GM21360 (cell line): ENCODE results near the gene SPATS2L.

Experiments
- ATAC-seq: cut with Tn5 transposase; IDR thresholded peaks from one replicate; pipeline ENCODE4 v1.9.1; 2021; ENCODE audit warnings: mild to moderate bottlenecking, moderate library complexity; ENCODE audit not compliant: unreplicated experiment

Gene SPATS2L, protein sequence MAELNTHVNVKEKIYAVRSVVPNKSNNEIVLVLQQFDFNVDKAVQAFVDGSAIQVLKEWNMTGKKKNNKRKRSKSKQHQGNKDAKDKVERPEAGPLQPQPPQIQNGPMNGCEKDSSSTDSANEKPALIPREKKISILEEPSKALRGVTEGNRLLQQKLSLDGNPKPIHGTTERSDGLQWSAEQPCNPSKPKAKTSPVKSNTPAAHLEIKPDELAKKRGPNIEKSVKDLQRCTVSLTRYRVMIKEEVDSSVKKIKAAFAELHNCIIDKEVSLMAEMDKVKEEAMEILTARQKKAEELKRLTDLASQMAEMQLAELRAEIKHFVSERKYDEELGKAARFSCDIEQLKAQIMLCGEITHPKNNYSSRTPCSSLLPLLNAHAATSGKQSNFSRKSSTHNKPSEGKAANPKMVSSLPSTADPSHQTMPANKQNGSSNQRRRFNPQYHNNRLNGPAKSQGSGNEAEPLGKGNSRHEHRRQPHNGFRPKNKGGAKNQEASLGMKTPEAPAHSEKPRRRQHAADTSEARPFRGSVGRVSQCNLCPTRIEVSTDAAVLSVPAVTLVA

DNA sequence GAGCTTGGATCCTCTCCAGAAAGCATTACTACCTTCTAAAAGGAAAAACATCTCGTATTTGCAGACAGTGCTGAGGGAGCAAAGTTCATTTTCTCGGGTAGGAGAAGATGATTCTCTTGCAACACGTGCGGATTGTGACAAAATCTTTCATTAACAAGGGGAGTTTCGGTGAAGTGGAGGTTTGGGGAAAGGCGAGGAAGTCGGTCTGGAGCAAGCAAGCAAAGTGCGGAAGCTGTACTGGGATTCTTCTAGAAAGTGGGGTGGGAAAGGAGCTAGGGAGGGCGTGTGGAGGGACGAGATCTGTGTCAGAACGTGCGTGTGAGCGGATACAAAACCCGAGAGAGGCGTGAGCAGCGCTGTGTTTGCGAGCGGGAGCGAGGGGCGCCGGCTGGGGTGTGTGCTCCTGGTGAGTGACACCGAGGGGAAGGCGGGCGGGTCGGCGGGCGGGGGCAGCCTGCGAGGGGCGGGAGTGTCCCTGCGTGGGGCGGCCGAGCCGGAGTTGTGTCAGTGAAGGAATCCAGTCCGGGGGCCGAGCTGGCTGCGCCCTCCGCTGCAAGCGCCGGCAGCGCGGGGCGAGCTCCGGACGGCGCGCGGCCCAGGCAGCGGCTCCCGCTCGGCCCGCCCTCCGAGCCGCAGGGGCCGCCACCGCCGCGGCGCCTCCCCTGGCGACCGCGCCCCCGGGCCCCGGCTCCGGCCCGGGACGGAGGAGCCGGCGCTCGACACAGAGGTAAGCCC is at the start of gene SPATS2L:
TSS of gene SPATS2L (plus strand) at position 498 of the 735 bp plus-strand sequence. CDS start 82,552 bp downstream, outside the sequence.
- ATAC-seq: peak; percentile 56

DNA sequence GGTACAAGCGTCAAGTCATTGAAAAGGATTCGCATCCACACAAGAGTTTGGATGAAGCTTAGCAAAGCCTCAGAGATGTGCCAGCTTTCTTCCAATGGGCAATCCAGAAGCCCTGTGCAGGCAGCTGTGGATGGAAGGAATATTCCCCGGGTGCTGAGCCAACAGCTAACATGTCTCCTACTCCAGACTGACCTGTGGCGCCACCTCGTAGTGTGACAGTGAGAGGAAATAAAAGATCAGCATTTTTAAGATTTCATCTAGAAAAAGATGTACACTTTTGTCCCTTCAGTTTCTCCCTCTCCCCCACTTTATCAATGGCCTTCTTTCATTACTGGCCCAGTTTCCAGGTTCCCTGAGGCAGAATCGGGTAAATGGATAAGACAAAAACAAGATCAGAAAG is 48.9 kb upstream of the SPATS2L start:
- ATAC-seq: no peak

DNA sequence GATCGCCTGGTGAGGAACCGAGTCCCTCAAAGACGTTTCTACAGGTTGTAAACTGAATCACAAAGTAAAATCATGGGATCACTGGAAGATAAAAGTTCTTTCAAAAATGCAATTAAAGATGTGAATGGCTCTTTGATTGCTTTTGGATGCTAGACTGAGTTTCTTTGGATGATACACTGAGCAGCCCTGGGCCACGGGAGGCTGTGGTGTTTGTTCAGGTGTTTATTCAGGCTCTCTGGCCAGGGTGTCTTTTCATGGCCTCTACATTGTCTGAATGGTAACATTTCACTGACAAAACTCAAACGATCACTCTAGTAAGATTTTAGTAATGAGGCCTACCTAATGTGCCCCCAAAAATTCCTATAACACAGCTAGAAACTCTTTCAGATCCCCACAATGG is 48.4 kb upstream of the SPATS2L start:
- ATAC-seq: no peak

DNA sequence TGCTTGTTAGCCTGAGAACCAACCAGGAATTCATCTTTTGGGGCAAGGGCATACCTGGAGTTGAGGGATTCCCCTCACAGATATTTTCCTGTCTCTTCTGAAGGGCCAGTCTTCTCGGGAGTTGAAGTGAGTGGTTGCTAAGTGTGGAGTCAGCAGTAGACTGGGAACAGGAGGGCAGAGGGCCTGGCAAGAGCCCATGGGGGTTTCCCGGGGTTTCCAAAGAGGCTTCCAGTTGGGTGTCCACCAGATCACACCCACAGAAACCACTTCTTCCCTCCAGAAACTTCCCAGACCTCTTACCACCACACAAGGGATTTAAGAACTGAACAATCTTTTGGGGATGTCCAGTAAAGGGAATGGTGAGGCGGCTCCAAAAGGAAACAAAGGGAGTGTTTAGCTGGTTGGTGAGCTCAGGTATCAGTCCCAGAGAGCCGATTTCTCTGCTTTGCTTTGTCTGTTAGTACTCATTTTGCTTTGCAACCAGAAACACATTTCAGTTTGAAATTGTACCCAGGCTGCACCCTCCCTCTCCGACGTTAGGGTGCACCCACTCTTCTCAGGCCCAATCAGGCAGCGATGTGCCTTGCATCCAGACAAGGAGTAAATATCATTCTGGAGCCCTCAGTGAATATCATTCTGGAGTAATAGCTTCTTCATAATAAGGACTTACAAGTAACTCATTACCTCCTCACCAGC is 47.5 kb upstream of the SPATS2L start:
- ATAC-seq: no peak

DNA sequence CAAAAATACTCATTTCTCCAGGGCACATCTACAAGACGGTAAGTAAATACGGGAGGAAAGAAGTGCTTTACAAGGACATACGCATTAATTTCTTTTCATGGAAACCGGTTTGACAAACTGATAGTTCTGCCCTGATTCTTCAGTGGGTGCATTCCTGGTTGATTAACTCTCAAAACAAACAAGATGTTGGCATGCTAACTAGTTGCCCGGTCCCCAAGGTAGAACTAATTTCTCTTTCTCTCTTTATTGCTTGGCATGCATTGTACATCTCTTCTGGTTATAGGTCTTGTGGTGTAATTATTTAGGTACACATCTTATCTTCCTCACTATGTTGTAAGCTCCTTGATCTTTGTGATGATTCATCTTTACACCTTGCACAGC is 46.9 kb upstream of the SPATS2L start:
- no peak for ATAC-seq

DNA sequence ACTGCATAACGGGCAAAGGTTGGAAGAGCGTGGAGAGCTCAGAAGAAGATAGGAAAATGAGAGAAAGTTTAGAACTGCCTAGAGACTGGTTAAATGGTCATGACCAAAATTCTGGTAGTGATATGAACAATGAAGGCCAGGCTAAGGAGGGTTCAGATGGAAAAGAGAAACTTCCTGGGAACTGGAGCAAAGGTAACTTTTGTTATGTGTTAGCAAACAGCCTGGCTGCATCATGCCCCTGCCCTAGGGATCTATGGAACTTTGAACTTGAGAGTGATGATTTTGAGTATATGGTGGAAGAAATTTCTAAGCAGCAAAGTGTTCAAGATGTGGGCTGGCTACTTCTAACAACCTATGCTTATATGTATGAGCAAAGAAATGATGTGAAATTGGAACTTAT is 44.4 kb upstream of the SPATS2L start:
- ATAC-seq: no peak

DNA sequence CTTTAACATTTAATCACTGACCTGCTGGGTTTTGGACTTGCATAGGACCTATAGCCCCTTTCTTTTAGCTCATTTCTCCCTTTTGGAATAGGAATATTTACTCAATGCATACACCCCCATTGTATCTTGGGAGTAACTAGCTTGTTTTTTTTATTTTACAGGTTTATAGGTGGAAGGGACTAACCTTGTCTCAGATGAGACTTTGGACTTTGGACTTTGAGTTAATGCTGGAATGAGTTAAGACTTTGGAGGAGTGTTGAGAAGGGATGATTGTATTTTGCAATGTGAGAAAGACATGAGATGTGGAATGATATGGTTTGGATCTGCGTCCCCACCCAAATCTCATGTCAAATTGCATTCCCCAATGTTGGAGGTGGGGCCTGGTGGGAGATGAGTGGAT is 43.2 kb upstream of the SPATS2L start:
- no peak for ATAC-seq

DNA sequence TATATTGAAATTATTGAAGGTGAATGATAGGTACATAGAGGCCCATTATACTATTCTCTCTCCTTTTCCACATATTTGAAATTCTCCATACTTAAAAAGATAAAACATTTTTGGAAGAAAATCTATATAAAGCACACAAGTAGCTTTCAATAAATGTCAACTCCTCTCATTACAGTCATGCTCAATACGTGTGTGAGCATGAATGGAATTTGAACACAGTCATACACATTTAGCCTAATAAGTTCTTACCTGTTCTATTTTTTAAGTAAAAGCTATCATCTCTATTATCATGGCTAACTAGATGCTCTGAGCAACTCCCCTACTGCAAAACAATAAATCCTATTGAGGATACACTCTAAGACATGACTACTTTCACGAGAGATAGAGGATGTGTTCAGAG is 41.9 kb upstream of the SPATS2L start:
- no peak for ATAC-seq

DNA sequence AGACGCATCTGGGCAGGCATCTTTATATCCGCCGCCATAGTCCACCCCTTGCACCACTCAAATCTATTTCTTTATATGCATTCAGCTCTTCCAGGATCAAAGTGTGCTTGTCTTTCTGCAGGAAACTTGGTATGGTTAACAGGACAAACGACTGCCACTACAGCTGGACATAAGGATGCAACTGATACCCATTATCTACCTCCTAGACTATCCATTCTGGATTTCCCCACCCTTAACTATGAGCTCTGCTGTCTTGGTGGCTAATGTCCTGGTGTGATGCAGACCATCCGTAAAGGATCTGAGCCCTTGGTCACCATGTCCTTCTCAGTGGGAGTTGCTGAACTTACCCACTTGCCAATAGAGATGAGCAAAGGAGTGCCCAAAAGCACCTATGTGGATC is 40.1 kb upstream of the SPATS2L start:
- no peak for ATAC-seq

DNA sequence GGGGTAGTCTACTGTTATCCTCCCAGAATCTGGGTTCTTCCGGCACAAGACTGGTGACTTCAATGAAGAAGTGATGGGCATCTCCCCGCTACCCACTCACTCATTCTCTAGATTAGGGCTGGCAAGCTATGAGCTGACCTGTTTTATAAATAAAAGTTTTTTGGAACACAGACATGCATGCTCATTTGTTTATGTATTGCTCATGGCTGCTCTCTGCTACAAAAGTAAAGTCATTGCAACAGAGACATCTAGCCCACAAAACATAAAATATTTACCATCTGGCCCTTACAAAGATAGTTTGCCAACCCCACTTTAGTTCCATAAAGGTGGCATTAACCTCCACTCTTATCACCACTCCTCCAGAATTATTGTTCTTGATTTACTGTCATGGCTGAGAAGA is 39.1 kb upstream of the SPATS2L start:
- no peak for ATAC-seq

DNA sequence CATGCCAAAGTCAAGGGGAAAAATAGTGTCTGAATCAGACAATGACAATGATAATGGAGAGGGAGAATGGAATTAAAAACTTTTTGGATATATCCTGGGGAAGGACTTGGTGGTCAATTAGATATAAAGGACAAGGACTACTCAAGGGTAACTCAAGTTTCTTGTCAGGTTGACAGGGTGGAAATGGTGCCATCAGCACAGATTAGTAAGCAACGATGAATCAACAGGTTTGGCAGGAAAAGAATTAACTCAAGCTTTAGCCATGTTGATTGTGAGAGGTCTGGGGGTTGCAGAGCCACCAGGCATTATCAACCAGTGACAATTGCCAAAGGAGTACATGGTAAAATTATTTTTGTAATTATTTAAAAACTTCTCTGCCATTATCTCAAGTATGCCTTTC is 35.8 kb upstream of the SPATS2L start:
- ATAC-seq: no peak

DNA sequence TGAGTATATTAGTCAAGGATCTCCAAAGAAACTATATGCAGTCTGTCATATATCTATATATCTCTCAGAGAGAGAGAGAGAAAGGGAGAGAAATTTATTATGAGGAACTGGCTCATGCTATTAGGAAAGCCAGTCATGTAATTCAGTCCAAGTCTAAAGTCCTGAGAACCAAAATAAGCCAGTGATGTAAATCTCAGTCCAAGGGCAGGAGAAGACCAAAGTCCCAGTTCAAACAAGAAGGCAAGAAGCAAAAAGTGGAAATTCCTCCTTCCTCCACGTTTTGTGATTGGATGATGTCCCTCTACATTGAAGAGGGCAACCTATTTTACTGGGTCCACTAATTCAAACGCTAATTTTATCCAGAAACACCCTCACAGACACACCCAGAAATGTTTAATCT is 34.2 kb upstream of the SPATS2L start:
- ATAC-seq: no peak

DNA sequence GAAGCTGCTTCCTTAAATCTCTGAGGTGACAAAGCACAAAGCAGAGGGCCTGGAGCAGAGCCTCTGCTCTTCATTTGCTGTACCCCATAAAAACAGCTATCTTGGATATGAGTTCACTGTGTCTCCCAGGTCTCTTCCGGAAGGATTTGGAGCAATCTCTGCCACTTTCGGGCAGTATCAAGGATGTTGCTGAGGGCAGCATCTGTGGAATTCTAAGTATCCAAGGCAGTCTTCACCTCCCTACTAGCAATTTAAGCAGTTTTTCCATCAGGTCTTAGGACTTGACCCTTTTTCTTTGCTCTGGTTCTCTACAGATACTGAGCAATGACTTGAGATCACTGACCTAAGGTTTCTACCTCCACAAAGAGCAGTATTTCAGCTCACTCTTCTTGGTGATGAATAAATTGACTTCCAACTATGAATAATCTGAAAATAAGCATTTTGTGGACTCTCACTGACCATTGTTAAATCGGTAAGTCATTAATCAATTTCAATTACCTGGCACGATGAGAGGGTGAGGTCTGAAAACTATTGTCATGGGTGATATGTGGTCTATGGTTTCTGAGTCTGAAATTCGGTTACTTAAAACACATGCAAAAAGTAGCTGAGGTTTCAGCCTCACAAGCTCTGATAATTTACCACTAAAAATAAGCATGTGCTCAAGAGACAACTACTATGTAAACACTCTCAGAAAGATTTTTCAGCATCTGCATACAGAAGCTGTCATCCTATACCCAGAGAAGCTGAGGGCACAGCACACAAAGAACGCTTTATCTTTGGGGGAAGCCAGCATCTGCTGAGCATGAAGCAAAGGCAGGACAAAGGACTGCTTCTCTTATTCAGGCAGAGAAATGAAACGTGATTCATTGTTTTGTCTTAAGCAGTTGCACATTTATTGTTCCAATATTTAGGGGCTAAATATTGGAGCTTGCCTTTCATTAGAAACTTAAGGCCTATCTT is 32.1 kb upstream of the SPATS2L start:
- no peak for ATAC-seq

DNA sequence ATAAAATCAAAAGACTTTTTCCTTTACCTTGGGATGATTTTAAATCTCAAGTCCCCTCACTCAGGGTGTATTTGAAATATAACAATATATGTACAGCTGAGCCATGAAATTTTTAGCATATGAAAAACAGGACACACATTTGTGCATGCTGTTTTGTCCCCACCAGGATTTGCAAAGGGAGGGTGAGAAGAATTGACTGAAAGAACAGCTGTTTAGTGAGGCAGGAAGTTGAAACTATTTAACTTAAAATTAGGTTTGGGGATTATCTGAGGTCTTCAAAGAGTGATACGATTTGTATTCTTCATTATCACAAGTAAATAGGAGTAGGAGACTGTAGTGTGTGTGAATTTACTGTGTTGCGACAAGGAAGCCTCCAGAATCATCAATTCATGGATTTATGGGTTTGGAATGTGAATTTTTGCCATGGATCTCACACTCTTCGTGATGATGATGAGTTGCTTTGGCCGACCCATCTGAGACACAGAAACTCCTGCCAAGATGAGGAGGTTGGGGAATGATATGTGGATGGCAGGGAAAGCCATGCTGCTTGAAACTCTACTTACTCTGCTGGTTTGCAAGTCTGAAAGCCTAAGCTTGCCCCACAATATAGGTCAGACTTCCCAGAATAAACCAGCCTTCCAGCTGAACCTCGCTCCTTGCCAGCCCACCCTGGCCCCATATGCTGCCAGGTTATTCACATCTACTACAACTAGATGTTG is 31.0 kb upstream of the SPATS2L start:
- ATAC-seq: no peak

DNA sequence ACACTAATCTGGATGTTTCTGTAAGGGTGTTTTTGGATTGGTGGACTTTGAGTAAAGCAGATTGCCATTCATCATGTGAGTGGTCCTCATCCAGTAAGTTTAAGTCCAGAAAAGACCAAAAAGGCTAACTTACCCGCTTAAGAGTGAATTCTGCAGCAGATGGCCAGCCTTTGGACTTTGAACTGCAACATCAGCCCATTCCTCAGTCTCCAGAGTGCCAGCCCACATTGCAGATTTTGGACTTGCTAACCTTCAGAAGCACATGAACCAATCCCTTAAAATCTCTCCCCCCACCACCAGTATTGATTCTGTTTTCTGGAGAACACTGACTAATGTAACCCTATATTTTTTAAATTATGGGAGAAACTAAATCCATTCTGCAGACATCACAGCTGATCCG is 30.0 kb upstream of the SPATS2L start:
- no peak for ATAC-seq

DNA sequence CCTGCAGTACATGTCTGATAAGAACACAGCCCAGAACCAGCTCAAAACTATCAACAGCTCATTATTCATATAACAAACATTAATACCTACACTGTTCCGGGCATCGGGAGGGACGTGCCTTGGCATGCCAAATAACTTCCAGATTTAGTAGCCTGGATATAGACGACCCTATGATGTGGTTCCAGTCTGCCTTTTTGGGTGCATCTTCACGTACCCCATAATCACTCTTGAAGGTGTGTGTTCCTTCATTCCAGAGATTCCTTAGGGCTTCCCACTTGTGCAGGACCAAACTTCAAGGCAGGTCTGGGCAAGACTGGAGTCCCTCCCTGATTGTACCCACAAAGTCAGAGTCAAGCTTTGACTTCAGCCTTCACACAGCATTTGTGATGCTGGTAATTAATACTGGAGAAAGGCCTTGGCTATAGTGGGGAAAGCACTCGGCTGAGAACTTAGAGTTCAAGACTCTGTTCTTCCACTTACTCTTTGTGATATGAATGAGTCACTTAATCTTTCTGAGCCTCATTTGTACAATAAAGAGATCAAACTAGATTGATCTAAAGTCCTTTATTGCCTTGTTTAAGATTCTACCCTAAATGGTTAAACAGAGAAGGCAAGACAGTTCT is 27.7 kb upstream of the SPATS2L start:
- no peak for ATAC-seq

DNA sequence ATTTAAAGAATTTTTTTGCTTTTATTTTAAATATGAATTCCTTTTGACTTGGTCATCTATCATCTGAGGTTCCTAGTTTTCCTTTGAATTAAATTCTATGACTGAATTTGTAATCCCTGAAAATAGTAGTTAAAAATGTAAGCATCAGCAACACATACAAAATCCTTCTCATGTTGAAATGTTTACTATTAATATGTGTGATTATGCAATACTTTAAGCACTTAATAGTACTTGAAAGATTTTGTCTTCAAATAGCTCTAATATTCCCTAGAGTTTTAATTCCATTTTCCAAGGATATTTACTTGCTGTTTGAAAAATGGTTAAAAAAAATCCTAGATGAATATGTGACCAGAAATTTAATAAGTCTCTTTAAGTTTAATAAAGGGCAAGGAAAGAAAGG is 26.6 kb upstream of the SPATS2L start:
- ATAC-seq: no peak

DNA sequence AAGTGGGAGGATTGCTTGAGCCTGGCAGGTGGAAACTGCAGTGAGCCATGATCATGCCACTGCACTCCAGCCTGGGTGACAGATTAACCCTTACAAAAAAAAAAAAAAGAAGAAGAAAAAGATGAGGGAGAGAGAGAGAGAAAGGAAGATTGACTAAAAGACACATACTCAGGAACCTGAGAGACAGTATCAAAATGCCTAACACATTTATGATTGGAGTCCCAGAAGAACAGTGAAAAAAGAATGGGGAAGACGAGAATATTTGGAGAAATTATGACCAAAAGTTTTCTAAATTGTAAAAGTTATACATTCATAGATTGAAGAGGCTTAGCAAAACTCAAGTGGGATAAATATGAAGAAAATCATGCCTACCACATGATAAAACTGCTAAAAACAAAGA is 19.9 kb upstream of the SPATS2L start:
- no peak for ATAC-seq

DNA sequence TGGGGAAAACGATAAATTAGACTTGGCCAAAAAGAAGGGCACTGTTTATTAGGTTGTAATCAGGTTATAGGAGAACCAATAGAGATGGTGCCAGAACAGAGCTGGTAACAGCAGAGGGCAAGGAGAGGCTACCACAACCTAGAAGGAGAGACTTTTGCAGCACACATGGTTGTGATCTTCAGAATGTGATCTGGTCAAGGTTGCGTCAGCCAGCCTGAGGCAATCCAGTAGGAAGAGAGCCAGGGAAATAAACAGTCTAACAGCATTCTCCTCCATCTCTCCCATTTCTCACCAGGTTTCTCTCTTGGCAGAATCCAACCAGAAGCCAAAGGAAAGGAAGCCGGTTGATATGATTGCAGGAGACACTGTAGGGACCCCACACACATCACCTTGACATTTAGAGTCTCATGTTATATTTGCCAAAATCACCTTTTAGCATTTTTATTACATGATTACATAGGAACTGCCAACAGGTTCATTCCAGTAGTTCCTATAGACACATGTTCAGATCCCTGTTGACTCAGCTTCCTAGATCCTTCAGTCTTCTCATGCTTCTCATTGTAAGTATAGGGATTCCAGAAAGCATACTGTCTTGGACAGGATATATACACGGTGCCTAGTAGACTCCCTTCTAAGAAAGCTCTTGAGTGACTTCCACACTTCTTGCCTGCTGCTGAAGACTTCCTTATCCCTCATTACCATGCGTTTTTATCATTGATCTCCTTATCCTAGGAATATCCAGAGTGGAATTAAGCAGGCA is 17.6 kb upstream of the SPATS2L start:
- ATAC-seq: no peak
